ENCODE data around the gene LDB2.

DNA sequence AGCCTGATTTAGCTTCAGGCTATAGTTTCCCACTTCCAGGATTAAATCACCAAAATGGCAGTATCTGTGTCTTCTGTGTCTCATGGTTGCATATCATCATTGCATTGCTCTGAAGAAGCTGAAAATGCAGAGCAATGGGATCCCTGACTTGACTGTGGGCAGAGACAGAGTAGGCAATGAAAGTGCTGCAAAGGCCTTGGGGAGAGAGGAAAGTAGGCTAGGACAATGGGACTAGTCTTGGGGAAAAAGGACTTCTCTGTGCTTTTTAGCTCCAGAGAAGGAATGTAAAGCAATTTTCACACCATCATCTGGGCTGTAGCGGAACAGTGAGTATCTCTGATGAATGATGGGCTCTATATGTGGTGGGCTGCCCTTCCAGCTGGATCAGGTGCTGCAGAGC, 202.5 kb downstream of the LDB2 start:
- TF ChIP-seq, protein P1, sequence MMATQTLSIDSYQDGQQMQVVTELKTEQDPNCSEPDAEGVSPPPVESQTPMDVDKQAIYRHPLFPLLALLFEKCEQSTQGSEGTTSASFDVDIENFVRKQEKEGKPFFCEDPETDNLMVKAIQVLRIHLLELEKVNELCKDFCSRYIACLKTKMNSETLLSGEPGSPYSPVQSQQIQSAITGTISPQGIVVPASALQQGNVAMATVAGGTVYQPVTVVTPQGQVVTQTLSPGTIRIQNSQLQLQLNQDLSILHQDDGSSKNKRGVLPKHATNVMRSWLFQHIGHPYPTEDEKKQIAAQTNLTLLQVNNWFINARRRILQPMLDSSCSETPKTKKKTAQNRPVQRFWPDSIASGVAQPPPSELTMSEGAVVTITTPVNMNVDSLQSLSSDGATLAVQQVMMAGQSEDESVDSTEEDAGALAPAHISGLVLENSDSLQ (IDR thresholded peaks at IDR 0.05) = no peak
- TF ChIP-seq SP1 (IDR thresholded peaks at IDR 0.05) (no peak), CTBP1 (IDR thresholded peaks at IDR 0.05; ENCODE audit: borderline replicate concordance) (no peak), FOXM1 (IDR thresholded peaks at IDR 0.05; ENCODE audit: borderline replicate concordance) (no peak), FOXK2 (IDR thresholded peaks at IDR 0.05) (no peak), BHLHE40 (IDR thresholded peaks at IDR 0.05; ENCODE audit: borderline replicate concordance) (no peak)
